ENCODE data around the gene GNB1L. TPM values are rescaled to one million over a fixed set of nuclear protein-coding genes. Genes with fewer than 3 reads are reported as not detected.

The GNB1L gene
- polyA plus RNA-seq, 1 donor from 2014 or later, result 16.5 TPM

GRCh38 chr22:19825904-19826618 is 28.6 kb downstream of the GNB1L start:
- H4K20me1 ChIP-seq (ENCODE audit: insufficient read depth), result no peaks in the 10 kb centered on the region

GRCh38 chr22:19824926-19825339 is 29.7 kb downstream of the GNB1L start:
- Histone ChIP-seq H4K20me1 (ENCODE audit: insufficient read depth) (no peaks in the 10 kb centered on the region), H3K27me3 (ENCODE audit: insufficient read depth, low read depth, low read length) (no peaks in the 10 kb centered on the region), H3K9ac (ENCODE audit: low read length) (no peak overlapping the region), H3K9me2 (ENCODE audit: insufficient read depth, low read length) (no peaks in the 10 kb centered on the region), H3K36me3 (ENCODE audit: insufficient read depth, low read length) (no peaks in the 10 kb centered on the region), H3F3A (ENCODE audit: insufficient read depth, low read length, poor library complexity, severe bottlenecking) (no peaks in the 10 kb centered on the region), H3K4me3 (ENCODE audit: low read length) (no peak overlapping the region), H2AFZ (ENCODE audit: low read depth, low read length) (no peak overlapping the region), H3K4me2 (ENCODE audit: low read length) (no peak overlapping the region), H3K79me2 (replicated peaks; ENCODE audit: insufficient read depth, low read length) (no peaks in the 10 kb centered on the region), H3K9me3 (ENCODE audit: low read length) (no peaks in the 10 kb centered on the region), H3K27ac (ENCODE audit: low read length) (no peak overlapping the region)
- TF ChIP-seq TAF1 (IDR thresholded peaks at IDR 0.05; ENCODE audit: low read depth) (no peak), SMC3 (conservative IDR thresholded peaks at IDR 0.05; ENCODE audit: poor library complexity) (no peak)
- TF ChIP-seq, protein P1, sequence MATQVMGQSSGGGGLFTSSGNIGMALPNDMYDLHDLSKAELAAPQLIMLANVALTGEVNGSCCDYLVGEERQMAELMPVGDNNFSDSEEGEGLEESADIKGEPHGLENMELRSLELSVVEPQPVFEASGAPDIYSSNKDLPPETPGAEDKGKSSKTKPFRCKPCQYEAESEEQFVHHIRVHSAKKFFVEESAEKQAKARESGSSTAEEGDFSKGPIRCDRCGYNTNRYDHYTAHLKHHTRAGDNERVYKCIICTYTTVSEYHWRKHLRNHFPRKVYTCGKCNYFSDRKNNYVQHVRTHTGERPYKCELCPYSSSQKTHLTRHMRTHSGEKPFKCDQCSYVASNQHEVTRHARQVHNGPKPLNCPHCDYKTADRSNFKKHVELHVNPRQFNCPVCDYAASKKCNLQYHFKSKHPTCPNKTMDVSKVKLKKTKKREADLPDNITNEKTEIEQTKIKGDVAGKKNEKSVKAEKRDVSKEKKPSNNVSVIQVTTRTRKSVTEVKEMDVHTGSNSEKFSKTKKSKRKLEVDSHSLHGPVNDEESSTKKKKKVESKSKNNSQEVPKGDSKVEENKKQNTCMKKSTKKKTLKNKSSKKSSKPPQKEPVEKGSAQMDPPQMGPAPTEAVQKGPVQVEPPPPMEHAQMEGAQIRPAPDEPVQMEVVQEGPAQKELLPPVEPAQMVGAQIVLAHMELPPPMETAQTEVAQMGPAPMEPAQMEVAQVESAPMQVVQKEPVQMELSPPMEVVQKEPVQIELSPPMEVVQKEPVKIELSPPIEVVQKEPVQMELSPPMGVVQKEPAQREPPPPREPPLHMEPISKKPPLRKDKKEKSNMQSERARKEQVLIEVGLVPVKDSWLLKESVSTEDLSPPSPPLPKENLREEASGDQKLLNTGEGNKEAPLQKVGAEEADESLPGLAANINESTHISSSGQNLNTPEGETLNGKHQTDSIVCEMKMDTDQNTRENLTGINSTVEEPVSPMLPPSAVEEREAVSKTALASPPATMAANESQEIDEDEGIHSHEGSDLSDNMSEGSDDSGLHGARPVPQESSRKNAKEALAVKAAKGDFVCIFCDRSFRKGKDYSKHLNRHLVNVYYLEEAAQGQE (IDR thresholded peaks at IDR 0.05; ENCODE audit: borderline replicate concordance), result no peak

More at GRCh38 chr22:19825904-19826618, 28.6 kb downstream of the GNB1L start:
- H3K4me3 ChIP-seq (ENCODE audit: low read length), result no peak overlapping the region
- no peaks in the 10 kb centered on the region for H3K79me2 ChIP-seq (replicated peaks; ENCODE audit: insufficient read depth, low read length)
- H3K36me3 ChIP-seq (ENCODE audit: insufficient read depth, low read length), result no peaks in the 10 kb centered on the region
- no peaks in the 10 kb centered on the region for H3K27me3 ChIP-seq (ENCODE audit: insufficient read depth, low read depth, low read length)
- no peak overlapping the region for H3K27ac ChIP-seq (ENCODE audit: low read length)
- H2AFZ ChIP-seq (ENCODE audit: low read depth, low read length), result no peak overlapping the region
- TF ChIP-seq MXI1 (conservative IDR thresholded peaks at IDR 0.05; ENCODE audit: poor library complexity, severe bottlenecking) (no peak), SMC3 (conservative IDR thresholded peaks at IDR 0.05; ENCODE audit: poor library complexity) (no peak), EP300 (conservative IDR thresholded peaks at IDR 0.05; ENCODE audit: poor library complexity, severe bottlenecking) (no peak), CTCF (IDR thresholded peaks at IDR 0.05; ENCODE audit: poor library complexity, severe bottlenecking) (no peak), RAD21 (conservative IDR thresholded peaks at IDR 0.05) (no peak), TAF1 (IDR thresholded peaks at IDR 0.05; ENCODE audit: low read depth) (no peak), EZH2 (IDR thresholded peaks at IDR 0.05; ENCODE audit: borderline replicate concordance, insufficient read depth, low read length, poor library complexity, severe bottlenecking) (no peak), POLR2AphosphoS5 (IDR thresholded peaks at IDR 0.05) (no peak)
- TF ChIP-seq, protein P1 (IDR thresholded peaks at IDR 0.05; ENCODE audit: borderline replicate concordance), result no peak
- no peak overlapping the region for H3K4me2 ChIP-seq (ENCODE audit: low read length)
- no peak overlapping the region for H3K9ac ChIP-seq (ENCODE audit: low read length)
- H3K9me3 ChIP-seq (ENCODE audit: low read length), result no peaks in the 10 kb centered on the region
- H3K9me2 ChIP-seq (ENCODE audit: insufficient read depth, low read length), result no peaks in the 10 kb centered on the region
- H3F3A ChIP-seq (ENCODE audit: insufficient read depth, low read length, poor library complexity, severe bottlenecking), result no peaks in the 10 kb centered on the region
